Astrocyte (in vitro differentiated cells and primary cell): ENCODE measurements around the gene SNRPA.

Experiments
- CTCF ChIP-seq: IDR thresholded peaks from 2 replicates; pipeline ENCODE4 v1.5.1; 2011; ENCODE audit warnings: low read depth, mild to moderate bottlenecking, inconsistent platforms, low read length, moderate library complexity; ENCODE audit not compliant: insufficient read depth
- EZH2 ChIP-seq: IDR thresholded peaks from 2 replicates; pipeline ENCODE4 v1.6.1; 2012; ENCODE audit warnings: mild to moderate bottlenecking, low read length, inconsistent platforms; ENCODE audit not compliant: insufficient read depth

- no peak for TF ChIP-seq CTCF
- TF ChIP-seq EZH2 = no peak
These were observed 47.9 kb downstream of the SNRPA start, which contains the start of gene EGLN2 for GRCh38 chr19:40798683-40799557.
